ENCODE data around the gene XIRP2. TPM values are rescaled to one million over a fixed set of nuclear protein-coding genes. Genes with fewer than 3 reads are reported as not detected.

Gene XIRP2
- total and polyA plus RNA-seq, 2 of the 8 experiments (the other 6 are each of a cell fraction or from before 2014, with no cell fraction given), result 0.11 TPM; not detected in 1

DNA sequence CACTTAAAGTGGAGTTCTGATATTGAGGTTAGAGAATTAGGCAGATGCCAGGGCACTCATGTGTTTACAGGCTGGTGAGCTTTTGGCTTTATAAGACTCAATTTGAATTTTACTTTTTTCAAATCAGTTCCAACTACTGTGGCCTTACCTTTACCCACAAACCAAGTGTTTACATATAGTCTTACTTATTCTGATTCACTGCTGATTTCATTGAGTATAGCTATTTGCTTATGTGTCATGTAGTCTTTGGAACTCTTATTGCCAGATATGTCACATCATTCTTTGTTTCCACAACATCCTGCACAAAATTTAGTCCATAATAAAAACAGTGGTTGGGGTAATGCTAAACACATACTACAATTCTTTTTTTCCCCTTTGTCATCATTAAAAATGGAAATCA, 96.5 kb downstream of the XIRP2 start (continued):
- TF ChIP-seq, protein P1, sequence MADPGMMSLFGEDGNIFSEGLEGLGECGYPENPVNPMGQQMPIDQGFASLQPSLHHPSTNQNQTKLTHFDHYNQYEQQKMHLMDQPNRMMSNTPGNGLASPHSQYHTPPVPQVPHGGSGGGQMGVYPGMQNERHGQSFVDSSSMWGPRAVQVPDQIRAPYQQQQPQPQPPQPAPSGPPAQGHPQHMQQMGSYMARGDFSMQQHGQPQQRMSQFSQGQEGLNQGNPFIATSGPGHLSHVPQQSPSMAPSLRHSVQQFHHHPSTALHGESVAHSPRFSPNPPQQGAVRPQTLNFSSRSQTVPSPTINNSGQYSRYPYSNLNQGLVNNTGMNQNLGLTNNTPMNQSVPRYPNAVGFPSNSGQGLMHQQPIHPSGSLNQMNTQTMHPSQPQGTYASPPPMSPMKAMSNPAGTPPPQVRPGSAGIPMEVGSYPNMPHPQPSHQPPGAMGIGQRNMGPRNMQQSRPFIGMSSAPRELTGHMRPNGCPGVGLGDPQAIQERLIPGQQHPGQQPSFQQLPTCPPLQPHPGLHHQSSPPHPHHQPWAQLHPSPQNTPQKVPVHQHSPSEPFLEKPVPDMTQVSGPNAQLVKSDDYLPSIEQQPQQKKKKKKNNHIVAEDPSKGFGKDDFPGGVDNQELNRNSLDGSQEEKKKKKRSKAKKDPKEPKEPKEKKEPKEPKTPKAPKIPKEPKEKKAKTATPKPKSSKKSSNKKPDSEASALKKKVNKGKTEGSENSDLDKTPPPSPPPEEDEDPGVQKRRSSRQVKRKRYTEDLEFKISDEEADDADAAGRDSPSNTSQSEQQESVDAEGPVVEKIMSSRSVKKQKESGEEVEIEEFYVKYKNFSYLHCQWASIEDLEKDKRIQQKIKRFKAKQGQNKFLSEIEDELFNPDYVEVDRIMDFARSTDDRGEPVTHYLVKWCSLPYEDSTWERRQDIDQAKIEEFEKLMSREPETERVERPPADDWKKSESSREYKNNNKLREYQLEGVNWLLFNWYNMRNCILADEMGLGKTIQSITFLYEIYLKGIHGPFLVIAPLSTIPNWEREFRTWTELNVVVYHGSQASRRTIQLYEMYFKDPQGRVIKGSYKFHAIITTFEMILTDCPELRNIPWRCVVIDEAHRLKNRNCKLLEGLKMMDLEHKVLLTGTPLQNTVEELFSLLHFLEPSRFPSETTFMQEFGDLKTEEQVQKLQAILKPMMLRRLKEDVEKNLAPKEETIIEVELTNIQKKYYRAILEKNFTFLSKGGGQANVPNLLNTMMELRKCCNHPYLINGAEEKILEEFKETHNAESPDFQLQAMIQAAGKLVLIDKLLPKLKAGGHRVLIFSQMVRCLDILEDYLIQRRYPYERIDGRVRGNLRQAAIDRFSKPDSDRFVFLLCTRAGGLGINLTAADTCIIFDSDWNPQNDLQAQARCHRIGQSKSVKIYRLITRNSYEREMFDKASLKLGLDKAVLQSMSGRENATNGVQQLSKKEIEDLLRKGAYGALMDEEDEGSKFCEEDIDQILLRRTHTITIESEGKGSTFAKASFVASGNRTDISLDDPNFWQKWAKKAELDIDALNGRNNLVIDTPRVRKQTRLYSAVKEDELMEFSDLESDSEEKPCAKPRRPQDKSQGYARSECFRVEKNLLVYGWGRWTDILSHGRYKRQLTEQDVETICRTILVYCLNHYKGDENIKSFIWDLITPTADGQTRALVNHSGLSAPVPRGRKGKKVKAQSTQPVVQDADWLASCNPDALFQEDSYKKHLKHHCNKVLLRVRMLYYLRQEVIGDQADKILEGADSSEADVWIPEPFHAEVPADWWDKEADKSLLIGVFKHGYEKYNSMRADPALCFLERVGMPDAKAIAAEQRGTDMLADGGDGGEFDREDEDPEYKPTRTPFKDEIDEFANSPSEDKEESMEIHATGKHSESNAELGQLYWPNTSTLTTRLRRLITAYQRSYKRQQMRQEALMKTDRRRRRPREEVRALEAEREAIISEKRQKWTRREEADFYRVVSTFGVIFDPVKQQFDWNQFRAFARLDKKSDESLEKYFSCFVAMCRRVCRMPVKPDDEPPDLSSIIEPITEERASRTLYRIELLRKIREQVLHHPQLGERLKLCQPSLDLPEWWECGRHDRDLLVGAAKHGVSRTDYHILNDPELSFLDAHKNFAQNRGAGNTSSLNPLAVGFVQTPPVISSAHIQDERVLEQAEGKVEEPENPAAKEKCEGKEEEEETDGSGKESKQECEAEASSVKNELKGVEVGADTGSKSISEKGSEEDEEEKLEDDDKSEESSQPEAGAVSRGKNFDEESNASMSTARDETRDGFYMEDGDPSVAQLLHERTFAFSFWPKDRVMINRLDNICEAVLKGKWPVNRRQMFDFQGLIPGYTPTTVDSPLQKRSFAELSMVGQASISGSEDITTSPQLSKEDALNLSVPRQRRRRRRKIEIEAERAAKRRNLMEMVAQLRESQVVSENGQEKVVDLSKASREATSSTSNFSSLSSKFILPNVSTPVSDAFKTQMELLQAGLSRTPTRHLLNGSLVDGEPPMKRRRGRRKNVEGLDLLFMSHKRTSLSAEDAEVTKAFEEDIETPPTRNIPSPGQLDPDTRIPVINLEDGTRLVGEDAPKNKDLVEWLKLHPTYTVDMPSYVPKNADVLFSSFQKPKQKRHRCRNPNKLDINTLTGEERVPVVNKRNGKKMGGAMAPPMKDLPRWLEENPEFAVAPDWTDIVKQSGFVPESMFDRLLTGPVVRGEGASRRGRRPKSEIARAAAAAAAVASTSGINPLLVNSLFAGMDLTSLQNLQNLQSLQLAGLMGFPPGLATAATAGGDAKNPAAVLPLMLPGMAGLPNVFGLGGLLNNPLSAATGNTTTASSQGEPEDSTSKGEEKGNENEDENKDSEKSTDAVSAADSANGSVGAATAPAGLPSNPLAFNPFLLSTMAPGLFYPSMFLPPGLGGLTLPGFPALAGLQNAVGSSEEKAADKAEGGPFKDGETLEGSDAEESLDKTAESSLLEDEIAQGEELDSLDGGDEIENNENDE (IDR thresholded peaks at IDR 0.05; ENCODE audit: insufficient replicate concordance, low read length), result no peak
- no peak for TF ChIP-seq JUND (IDR thresholded peaks at IDR 0.05; ENCODE audit: low read length)
- TF ChIP-seq CHD2 (IDR thresholded peaks at IDR 0.05; ENCODE audit: low read length), result no peak
- TF ChIP-seq POU5F1 (IDR thresholded peaks at IDR 0.05; ENCODE audit: low read depth, low read length), result no peak
- no peak for TF ChIP-seq TAF1 (IDR thresholded peaks at IDR 0.05; ENCODE audit: low read depth, low read length)
- TF ChIP-seq SP2 (IDR thresholded peaks at IDR 0.05; ENCODE audit: low read length), result no peak
- no peak for TF ChIP-seq ZNF274 (IDR thresholded peaks at IDR 0.05; ENCODE audit: borderline replicate concordance, extremely low read depth, low read length)
- no peak for TF ChIP-seq KDM5A (IDR thresholded peaks at IDR 0.05; ENCODE audit: low read length)
- TF ChIP-seq YY1 (IDR thresholded peaks at IDR 0.05; ENCODE audit: low read depth, low read length), result no peak
- no peak for TF ChIP-seq RAD21 (IDR thresholded peaks at IDR 0.05 in 1 of 2, conservative IDR thresholded peaks at IDR 0.05 in 1 of 2; ENCODE audit: low read depth in 2 of 2, low read length in 2 of 2)
- TF ChIP-seq CHD1 (IDR thresholded peaks at IDR 0.05; ENCODE audit: low read depth, low read length), result no peak
- no peak for TF ChIP-seq NANOG (IDR thresholded peaks at IDR 0.05; ENCODE audit: insufficient read depth, low read depth, low read length, poor library complexity, severe bottlenecking)

Data from H1 (cell line).